Transverse colon (tissue), 4 donors: Measurements from ENCODE around the gene TMEM164. TPM values are rescaled to one million over a fixed set of nuclear protein-coding genes. Genes with fewer than 3 reads are reported as not detected.

Source experiments
- DNase-seq: peaks from one replicate; pipeline ENCODE4 v3.0.0-alpha.2; 2019
- H3K27ac ChIP-seq, 4 donors: fragments of 200-600 bp; sonication (generic); 2 replicates each; pipeline ENCODE4 v1.5.1; 2016 to 2018; ENCODE audit warnings: inconsistent platforms in 4 of 4
- H3K27me3 ChIP-seq: fragments of 200-600 bp; sonication (generic); 2 replicates; pipeline ENCODE4 v1.5.1; 2017; ENCODE audit warnings: inconsistent platforms
- H3K36me3 ChIP-seq, 4 donors: fragments of 200-600 bp; sonication (generic); 2 replicates each; pipeline ENCODE4 v1.5.1; 2017 to 2019; ENCODE audit warnings: inconsistent platforms in 4 of 4
- H3K4me1 ChIP-seq, 4 donors: fragments of 200-600 bp; sonication (generic); 2 replicates each; pipeline ENCODE4 v1.5.1; 2017 to 2020; ENCODE audit warnings: inconsistent platforms in 4 of 4
- H3K4me3 ChIP-seq, 4 donors: fragments of 200-600 bp; sonication (generic); 1 replicate in 1 of 4; 2 replicates in 3 of 4; pipeline versions ENCODE4 v1.5.1 to v1.6.1; 2017 to 2019; ENCODE audit warnings: inconsistent platforms in 4 of 4
- H3K9me3 ChIP-seq, 2 donors: fragments of 200-600 bp; sonication (generic); 2 replicates each; pipeline ENCODE4 v1.5.1; 2017 to 2019; ENCODE audit warnings: inconsistent platforms in 2 of 2
- CTCF ChIP-seq, 5 experiments: fragments of 200-600 bp in 3 of 5; fragments of 450-650 bp in 2 of 5; sonication (generic) in 3 of 5; IDR thresholded peaks; 1 replicate in 2 of 5; 2 replicates in 3 of 5; pipeline ENCODE4 v1.5.1; 2016 to 2017; ENCODE audit warnings: antibody characterized with exemption in 5 of 5, inconsistent platforms in 3 of 5, mild to moderate bottlenecking in 2 of 5, moderate library complexity in 1 of 5
- EP300 ChIP-seq: sonication (generic); formaldehyde crosslinking; IDR thresholded peaks from one replicate; pipeline ENCODE4 v1.6.1; 2017; ENCODE audit warnings: antibody characterized with exemption, low read depth
- POLR2A ChIP-seq: fragments of 450-650 bp; IDR thresholded peaks from one replicate; pipeline ENCODE4 v1.6.1; 2016; ENCODE audit warnings: antibody characterized with exemption, mild to moderate bottlenecking, moderate library complexity
- POLR2AphosphoS5 ChIP-seq, 3 donors: sonication (generic); formaldehyde crosslinking; IDR thresholded peaks; one replicate each; pipeline ENCODE4 v1.6.1; 2016; ENCODE audit warnings: antibody characterized with exemption in 3 of 3
- WGBS, 2 donors: methylation state at CpG; one replicate each; pipeline ENCODE4 v1.1.5; 2018; ENCODE audit warnings: low coverage in 1 of 2; 5-methylcytosine and 5-hydroxymethylcytosine counted together
- in situ Hi-C, 4 donors: fragments of 200-750 bp; cut with MboI; loops; one replicate each; pipeline versions ENCODE4 v1.15.0 to v1.15.1; 2017; ENCODE audit warnings: low sequenced_read_pairs in 3 of 4, low pct_ligation_motif_present in 1 of 4, low pct_unique_long_range_greater_than_20kb in 1 of 4
- intact Hi-C: fragments of 100-400 bp; cut with DNase I; formaldehyde crosslinking; loops from one replicate; pipeline ENCODE4 v1.15.1; 2023; ENCODE audit warnings: low total_unique reads
- total RNA-seq, 4 donors: library from RNA; depleted of rRNA; stranded (reverse); fragments of >200 nt; gene quantifications; one replicate each; pipeline ENCODE4 v1.1.0, GENCODE V29; 2016

Gene TMEM164
- total RNA-seq, 4 donors from 2014 or later = 19.5 to 112 (median 91.3) TPM

DNA sequence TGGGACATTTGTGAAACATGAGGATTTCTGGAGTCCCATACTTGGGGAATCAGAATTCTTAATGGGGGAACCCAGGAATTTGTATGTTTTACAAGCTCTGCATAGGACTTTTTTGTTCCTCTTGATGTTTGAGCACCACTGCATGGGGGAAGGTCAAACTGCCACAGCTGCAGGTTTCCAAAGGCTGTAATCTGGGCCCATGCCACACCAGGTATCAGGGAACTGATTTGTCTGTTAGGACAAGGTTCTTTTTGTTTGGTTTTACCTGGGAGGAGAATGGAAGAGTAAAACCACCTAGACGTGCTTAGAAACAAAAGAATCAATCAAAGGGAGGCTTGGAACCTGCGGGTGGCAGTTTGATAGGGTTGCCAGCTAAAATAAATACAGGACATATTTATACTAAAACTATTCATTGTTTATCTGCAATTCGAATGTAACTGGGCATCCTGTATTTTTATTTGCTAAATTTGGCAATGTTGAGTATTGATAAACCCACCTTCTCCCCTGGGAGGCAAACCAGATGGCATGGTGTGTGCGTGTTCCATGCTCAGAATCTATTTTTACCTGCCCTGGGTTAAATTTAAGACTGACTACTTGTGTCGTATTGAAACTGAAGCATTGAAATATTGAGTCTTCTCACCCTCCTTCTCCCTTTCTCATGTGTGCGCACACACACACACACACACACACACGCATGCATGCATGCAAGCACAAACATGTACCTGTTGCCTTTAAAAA lies 63.7 kb downstream of the TMEM164 start:
- no peak for TF ChIP-seq POLR2A
- no peak for TF ChIP-seq EP300
- TF ChIP-seq POLR2AphosphoS5 (IDR thresholded peaks at IDR 0.05) = no peak
- no peak for TF ChIP-seq CTCF (IDR thresholded peaks at IDR 0.05)
- no peak for DNase-seq
- in situ Hi-C loops = no loop called here
- intact Hi-C loops = no loop called here
- Histone ChIP-seq H3K36me3 (no peaks in the 10 kb centered on the region), H3K4me1 (no peaks in the 10 kb centered on the region), H3K9me3 (no peaks in the 10 kb centered on the region), H3K4me3 (no peak overlapping the region), H3K27ac (no peak overlapping the region), H3K27me3 (no peaks in the 10 kb centered on the region)
- WGBS, 2 donors = 58 to 80% methylated on average over 1 to 7 of the region's 7 CpGs

GRCh38 chrX:110070970-110071369 lies 68.1 kb downstream of the TMEM164 start:
- in situ Hi-C loops = no loop called here
- H3K27me3 ChIP-seq = no peaks in the 10 kb centered on the region
- WGBS, 2 donors = 88 to 100% methylated on average over 2 of the region's 2 CpGs

DNA sequence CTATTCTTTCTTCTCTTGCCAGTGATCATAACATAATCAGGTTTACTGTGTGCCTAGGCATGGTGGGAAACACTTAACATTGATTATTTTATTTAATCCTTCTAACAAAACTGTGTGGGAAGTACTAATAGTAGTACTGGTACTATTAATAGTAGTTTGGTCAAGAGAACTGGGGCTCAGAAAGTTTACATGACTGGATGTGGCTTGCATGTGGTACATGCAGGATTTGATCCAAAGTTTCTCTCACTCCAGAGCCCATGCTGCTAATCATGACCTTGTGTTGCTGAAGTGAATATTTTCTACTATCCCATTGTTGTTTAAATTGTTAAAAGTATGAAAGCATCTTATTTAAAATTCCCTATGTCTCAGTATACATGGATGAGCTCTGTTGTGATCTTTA lies 78.4 kb downstream of the TMEM164 start:
- H3K27ac ChIP-seq = peak overlapping the region in 1 of 4 donors; percentile 26
- intact Hi-C loops (no loop called here), in situ Hi-C loops (no loop called here)
- H3K27me3 ChIP-seq = no peaks in the 10 kb centered on the region
- H3K9me3 ChIP-seq = no peaks in the 10 kb centered on the region
- no peak for DNase-seq
- H3K4me3 ChIP-seq = no peak overlapping the region
- H3K4me1 ChIP-seq = no peaks in the 10 kb centered on the region
- no peak for TF ChIP-seq POLR2A
- TF ChIP-seq CTCF (IDR thresholded peaks at IDR 0.05) = no peak
- no peak for TF ChIP-seq POLR2AphosphoS5 (IDR thresholded peaks at IDR 0.05)
- no peak for TF ChIP-seq EP300
- no peaks in the 10 kb centered on the region for H3K36me3 ChIP-seq

More at GRCh38 chrX:110070970-110071369, 68.1 kb downstream of the TMEM164 start:
- no peak for DNase-seq
- Histone ChIP-seq H3K4me1 (no peaks in the 10 kb centered on the region), H3K9me3 (no peaks in the 10 kb centered on the region), H3K4me3 (no peak overlapping the region), H3K27ac (no peak overlapping the region), H3K36me3 (no peaks in the 10 kb centered on the region)
- TF ChIP-seq POLR2AphosphoS5 (IDR thresholded peaks at IDR 0.05) (no peak), EP300 (no peak), POLR2A (no peak), CTCF (IDR thresholded peaks at IDR 0.05) (no peak)
- intact Hi-C loops = no loop called here

GRCh38 chrX:110081740-110082139 lies 78.8 kb downstream of the TMEM164 start:
- in situ Hi-C loops = no loop called here
- Histone ChIP-seq H3K27ac (peak overlapping the region in 1 of 4 donors; percentile 26), H3K36me3 (no peaks in the 10 kb centered on the region)

More at GRCh38 chrX:110081740-110082139, 78.8 kb downstream of the TMEM164 start:
- no peak overlapping the region for H3K4me3 ChIP-seq
- H3K4me1 ChIP-seq = peaks cover 0 to under 1% (median 0%) of the 10 kb centered on the region in 4 donors
- no peaks in the 10 kb centered on the region for H3K27me3 ChIP-seq
- no peaks in the 10 kb centered on the region for H3K9me3 ChIP-seq
- WGBS, 2 donors = 42% methylated on average over 1 of the region's 1 CpG; no CpG with 5 or more reads in 1 of the 2 donors
- intact Hi-C loops = no loop called here
- DNase-seq = no peak
- TF ChIP-seq POLR2A (no peak), EP300 (no peak), CTCF (IDR thresholded peaks at IDR 0.05) (no peak), POLR2AphosphoS5 (IDR thresholded peaks at IDR 0.05) (no peak)
